NCI-H128 (cell line): ENCODE data around the gene GNAT1.

Source experiments
- DNase-seq: peaks from one replicate; lab custom pipeline; 2025; ENCODE audit not compliant: unreplicated experiment; lab: John Stamatoyannopoulos, UW

The GNAT1 gene

GRCh38 chr3:50174947-50175524 is 16.4 kb upstream of the GNAT1 start:
- no peak for DNase-seq

- DNase-seq = no peak
Observed at GRCh38 chr3:50177346-50177745, 14.1 kb upstream of the GNAT1 start.

GRCh38 chr3:50179710-50180109 is 11.7 kb upstream of the GNAT1 start:
- DNase-seq = no peak

GRCh38 chr3:50181985-50182384 is 9.4 kb upstream of the GNAT1 start:
- DNase-seq = no peak

- DNase-seq = no peak
Observed at GRCh38 chr3:50182533-50183099, 8.8 kb upstream of the GNAT1 start.

GRCh38 chr3:50183755-50184154 is 7.7 kb upstream of the GNAT1 start:
- no peak for DNase-seq

- DNase-seq = no peak
Observed at GRCh38 chr3:50184242-50184978, 7.0 kb upstream of the GNAT1 start.

GRCh38 chr3:50185230-50185629 is 6.2 kb upstream of the GNAT1 start:
- DNase-seq = no peak

GRCh38 chr3:50186096-50186495 is 5.3 kb upstream of the GNAT1 start:
- DNase-seq = no peak

- DNase-seq = no peak
Observed at GRCh38 chr3:50187750-50188149, 3.7 kb upstream of the GNAT1 start.

GRCh38 chr3:50189274-50189673 is 2.1 kb upstream of the GNAT1 start:
- DNase-seq = peak; percentile 18

GRCh38 chr3:50189989-50190388 is 1.4 kb upstream of the GNAT1 start:
- no peak for DNase-seq

- no peak for DNase-seq
Observed at GRCh38 chr3:50192124-50192523, 714 bp downstream of the GNAT1 start.

GRCh38 chr3:50192689-50193141 is 1.3 kb downstream of the GNAT1 start:
- peak; percentile 40 for DNase-seq

GRCh38 chr3:50193286-50193685 is 1.9 kb downstream of the GNAT1 start:
- DNase-seq = no peak

- DNase-seq = no peak
Observed at GRCh38 chr3:50193746-50194127, 2.3 kb downstream of the GNAT1 start.

GRCh38 chr3:50194128-50194902 is 2.9 kb downstream of the GNAT1 start:
- peak; percentile 21 for DNase-seq

GRCh38 chr3:50194903-50195500 is 3.6 kb downstream of the GNAT1 start:
- no peak for DNase-seq

GRCh38 chr3:50195501-50196252 is 4.3 kb downstream of the GNAT1 start:
- DNase-seq = no peak

- no peak for DNase-seq
Observed at GRCh38 chr3:50196253-50196801, 4.9 kb downstream of the GNAT1 start.
